Measurements from ENCODE around the gene ATP5PO.

GRCh38 chr21:33894736-33895288 is 20.8 kb downstream of the ATP5PO start:
- TF ChIP-seq POLR2A (IDR thresholded peaks at IDR 0.05; ENCODE audit: low read length) = no peak
- no peak for TF ChIP-seq GATA1 (IDR thresholded peaks at IDR 0.05; ENCODE audit: low read depth, low read length)
